HepG2 (cell line): ENCODE measurements around the gene CAB39. TPM values are rescaled to one million over a fixed set of nuclear protein-coding genes. Genes with fewer than 3 reads are reported as not detected.

ENCODE experiments used
- ATAC-seq: fragments of 200-7000 bp; cut with Tn5 transposase; 3 replicates; pipeline ENCODE4 v1.9.1; 2020; ENCODE audit warnings: mild to moderate bottlenecking, moderate library complexity
- BruUV-seq: library from RNA; stranded (reverse); fragments of 400-500 nt; replicated peaks from 2 replicates; lab custom pipeline; 2021; lab: Mats Ljungman, UMichigan
- CTCF ChIA-PET: fragments of 300-600 bp; formaldehyde crosslinking; extraction: SDS; loops from one replicate; lab custom pipeline; 2021; ENCODE audit warnings: low total read pairs, inconsistent platforms, low intra/inter-chr PET ratio; lab: Yijun Ruan, JAX
- POLR2A ChIA-PET: fragments of 350-600 bp; sonication (Branson Sonifier 250); formaldehyde crosslinking; loops from one replicate; lab custom pipeline; 2020; ENCODE audit warnings: antibody characterized with exemption, inconsistent platforms; lab: Yijun Ruan, JAX
- DNase-seq: peaks from one replicate; pipeline ENCODE4 v3.0.0-alpha.2; 2015; ENCODE audit warnings: low spot score
- FAIRE-seq: peaks from 3 replicates; lab custom pipeline; 2011; peaks lifted over from hg19 to GRCh38; lab: Jason Lieb, UNC
- H2AFZ ChIP-seq: one replicate; pipeline ENCODE4 v1.6.1; 2011; ENCODE audit warnings: low read length, inconsistent platforms
- H3K27ac ChIP-seq: fragments of 300-600 bp; 3 replicates; pipeline ENCODE4 v1.8.0; 2011; ENCODE audit warnings: mixed run types, mild to moderate bottlenecking, mixed read lengths, low read length, inconsistent platforms; ENCODE audit not compliant: insufficient read depth; ENCODE audit errors: extremely low read length
- H3K27me3 ChIP-seq, 2 experiments: fragments of 200-600 bp in 1 of 2; 2 replicates in 1 of 2; 3 replicates in 1 of 2; pipeline versions ENCODE4 v1.6.0 to v1.8.0; 2011; ENCODE audit warnings: low read length in 2 of 2, mild to moderate bottlenecking in 2 of 2, moderate library complexity in 2 of 2, inconsistent platforms in 1 of 2; ENCODE audit not compliant: insufficient read depth in 2 of 2, control insufficient read depth in 1 of 2
- H3K36me3 ChIP-seq, 2 experiments: fragments of 200-600 bp in 1 of 2; replicated peaks in 1 of 2; 2 replicates in 1 of 2; 3 replicates in 1 of 2; pipeline versions ENCODE4 v1.5.1 to v1.8.0; 2011; ENCODE audit warnings: low read length in 2 of 2, inconsistent platforms in 1 of 2; ENCODE audit not compliant: insufficient read depth in 2 of 2, control insufficient read depth in 1 of 2
- H3K4me1 ChIP-seq: 2 replicates; pipeline ENCODE4 v1.5.1; 2012; ENCODE audit warnings: low read length, inconsistent platforms; ENCODE audit not compliant: insufficient read depth
- H3K4me2 ChIP-seq: 2 replicates; pipeline ENCODE4 v1.6.0; 2011; ENCODE audit warnings: low read depth, low read length, inconsistent platforms
- H3K4me3 ChIP-seq, 3 experiments: fragments of 200-600 bp in 1 of 3; sonication (generic), shearing (Covaris generic) in 1 of 3; replicated peaks in 1 of 3; 2 replicates each; pipeline ENCODE4 v1.5.1; 2011 to 2016; ENCODE audit warnings: low read length in 3 of 3, inconsistent platforms in 2 of 3, low read depth in 2 of 3, mild to moderate bottlenecking in 2 of 3, control low read depth in 1 of 3, mixed read lengths in 1 of 3; ENCODE audit not compliant: insufficient read depth in 1 of 3
- H3K79me2 ChIP-seq: one replicate; pipeline ENCODE4 v1.6.1; 2011; ENCODE audit warnings: low read length, inconsistent platforms; ENCODE audit not compliant: insufficient read depth
- H3K9ac ChIP-seq: 2 replicates; pipeline ENCODE4 v1.6.0; 2011; ENCODE audit warnings: mild to moderate bottlenecking, low read depth, low read length, inconsistent platforms; ENCODE audit not compliant: insufficient read depth
- H3K9me3 ChIP-seq: 2 replicates; pipeline ENCODE4 v1.5.1; 2012; ENCODE audit warnings: mild to moderate bottlenecking, low read length
- H4K20me1 ChIP-seq: 2 replicates; pipeline ENCODE4 v1.6.0; 2011; ENCODE audit warnings: inconsistent platforms, mild to moderate bottlenecking, low read length, moderate library complexity; ENCODE audit not compliant: insufficient read depth
- CENPX ChIP-seq: sonication (generic); formaldehyde crosslinking; IDR thresholded peaks from 2 replicates; pipeline ENCODE4 v1.9.0; 2021; ENCODE audit warnings: mild to moderate bottlenecking, missing genetic modification reagents, moderate library complexity
- FOXO1 ChIP-seq: sonication (generic); formaldehyde crosslinking; IDR thresholded peaks from 2 replicates; pipeline ENCODE4 v1.4.0; 2020; ENCODE audit warnings: missing genetic modification reagents
- GATAD2A ChIP-seq: IDR thresholded peaks from 2 replicates; pipeline ENCODE4 v1.6.1; 2016
- RORA ChIP-seq: sonication (generic); formaldehyde crosslinking; IDR thresholded peaks from 2 replicates; pipeline ENCODE4 v1.5.0; 2020; ENCODE audit warnings: mild to moderate bottlenecking, missing genetic modification reagents, moderate library complexity
- SNAPC2 ChIP-seq: sonication (generic); formaldehyde crosslinking; IDR thresholded peaks from 2 replicates; pipeline ENCODE4 v1.8.1; 2022; ENCODE audit warnings: mild to moderate bottlenecking, missing genetic modification reagents
- SP2 ChIP-seq: sonication (generic); formaldehyde crosslinking; IDR thresholded peaks from 2 replicates; pipeline ENCODE4 v1.5.1; 2020; ENCODE audit warnings: mild to moderate bottlenecking, missing genetic modification reagents
- ZNF317 ChIP-seq: sonication (generic); formaldehyde crosslinking; IDR thresholded peaks from 2 replicates; pipeline ENCODE4 v1.5.0; 2020; ENCODE audit warnings: mild to moderate bottlenecking, missing genetic modification reagents
- ZNF441 ChIP-seq: sonication (generic); formaldehyde crosslinking; IDR thresholded peaks from 2 replicates; pipeline ENCODE4 v1.7.0; 2021; ENCODE audit warnings: missing genetic modification reagents, borderline replicate concordance
- WGBS: methylation state at CpG from one replicate; pipeline ENCODE4 v1.1.6; 2017; ENCODE audit warnings: low lambda C conversion rate; 5-methylcytosine and 5-hydroxymethylcytosine counted together
- in situ Hi-C: cut with HindIII; loops from 2 replicates; pipeline ENCODE4 v1.10.0; 2017; ENCODE audit warnings: low pct_unique_long_range_greater_than_20kb; ENCODE audit not compliant: extremely low pct_ligation_motif_present
- intact Hi-C: fragments of 100-400 bp; cut with micrococcal nuclease; formaldehyde crosslinking; loops from one replicate; pipeline ENCODE4 v1.10.0; 2022; ENCODE audit not compliant: unreplicated experiment
- polyA plus RNA-seq, 8 experiments: library from polyadenylated mRNA; depleted of rRNA in 3 of 8; stranded (reverse) in 7 of 8; unstranded in 1 of 8; fragments of >200 nt; fragmentation: Illumina TruSeq in 4 of 8; extraction: Trizol in 4 of 8; gene quantifications; 2 replicates each; pipeline versions ENCODE4 v1.2.1 to v1.2.3, GENCODE V29; 2011 to 2016; ENCODE audit warnings: low read depth in 4 of 8, missing spikeins in 1 of 8, mixed read lengths in 1 of 8; ENCODE audit not compliant: insufficient read depth in 1 of 8
- total RNA-seq, 5 experiments: library from RNA; depleted of rRNA; stranded (reverse); fragments of >200 nt; fragmentation: Illumina TruSeq; extraction: Trizol; gene quantifications; 2 replicates each; pipeline ENCODE4 v1.2.3, GENCODE V29; 2016; ENCODE audit warnings: low read depth in 1 of 5
- TF ChIP-seq, protein P1 (sequence below): sonication (generic); formaldehyde crosslinking; IDR thresholded peaks from 2 replicates; pipeline ENCODE4 v1.4.0; 2020; ENCODE audit warnings: missing genetic modification reagents
- TF ChIP-seq, protein P2 (sequence below): IDR thresholded peaks from 2 replicates; pipeline ENCODE4 v1.6.1; 2012; ENCODE audit warnings: inconsistent platforms

Gene CAB39
- total and polyA plus RNA-seq, 2 of the 13 experiments (the other 11 are each of a cell fraction or from before 2014, with no cell fraction given): 19.3 to 45.3 TPM

DNA sequence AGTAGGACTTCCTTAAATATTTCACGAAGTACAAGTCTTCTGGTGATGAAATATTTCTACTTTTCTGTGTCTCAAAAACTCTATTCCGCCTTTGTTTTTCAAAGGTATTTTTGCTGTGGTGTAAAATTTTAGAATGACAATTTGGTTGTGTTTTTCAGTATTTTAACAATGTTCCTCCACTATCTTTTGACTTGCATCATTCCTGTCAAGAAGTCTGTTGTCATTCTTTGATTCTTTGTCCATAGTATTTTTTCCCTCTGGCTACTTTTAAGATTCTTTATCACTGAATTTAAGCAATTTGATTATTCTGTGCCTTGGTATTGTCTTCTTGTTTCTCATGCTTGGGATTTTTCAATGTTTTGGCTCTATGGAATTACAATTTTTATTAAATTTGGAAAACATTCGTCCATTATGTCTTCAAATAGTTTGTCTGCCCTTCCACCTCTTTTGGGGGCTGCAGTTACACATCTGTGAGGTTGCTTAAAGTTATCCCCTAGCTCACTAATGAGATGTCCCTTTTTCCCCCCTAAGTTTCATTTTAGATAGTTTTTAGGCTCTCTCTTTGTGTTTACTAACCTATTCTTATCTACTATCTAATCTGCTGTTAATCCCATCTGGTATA, 76.0 kb downstream of the CAB39 start:
- WGBS: 96% methylated on average over 3 of the region's 3 CpGs
- H3K36me3 ChIP-seq: peaks cover 5 to 33% of the 10 kb centered on the region in 2 experiments; a peak in 3 of 5 replicates
- peaks cover 3% of the 10 kb centered on the region for H3K79me2 ChIP-seq
- in situ Hi-C loops: no loop called here
- no TSS peak for BruUV-seq
- POLR2A ChIA-PET: no interaction called here
- H3K4me1 ChIP-seq: peaks cover 6% of the 10 kb centered on the region
- H3K4me2 ChIP-seq: no peak overlapping the region
- no peak for DNase-seq
- H2AFZ ChIP-seq: no peak overlapping the region
- no peak overlapping the region for H3K4me3 ChIP-seq
- peak; percentile 100 for TF ChIP-seq ZNF317 (CRISPR knock-in tag)
- TF ChIP-seq SNAPC2 (CRISPR knock-in tag): no peak
- TF ChIP-seq, all 625 proteins: peak for 1
- no peaks in the 10 kb centered on the region for H3K27me3 ChIP-seq
- intact Hi-C loops: no loop called here
- no peak for FAIRE-seq
- H3K9me3 ChIP-seq: peaks cover 20% of the 10 kb centered on the region
- CTCF ChIA-PET: no interaction called here
- no peaks in the 10 kb centered on the region for H4K20me1 ChIP-seq
- H3K27ac ChIP-seq: no peak overlapping the region
- H3K9ac ChIP-seq: no peak overlapping the region
- ATAC-seq: no peak

DNA sequence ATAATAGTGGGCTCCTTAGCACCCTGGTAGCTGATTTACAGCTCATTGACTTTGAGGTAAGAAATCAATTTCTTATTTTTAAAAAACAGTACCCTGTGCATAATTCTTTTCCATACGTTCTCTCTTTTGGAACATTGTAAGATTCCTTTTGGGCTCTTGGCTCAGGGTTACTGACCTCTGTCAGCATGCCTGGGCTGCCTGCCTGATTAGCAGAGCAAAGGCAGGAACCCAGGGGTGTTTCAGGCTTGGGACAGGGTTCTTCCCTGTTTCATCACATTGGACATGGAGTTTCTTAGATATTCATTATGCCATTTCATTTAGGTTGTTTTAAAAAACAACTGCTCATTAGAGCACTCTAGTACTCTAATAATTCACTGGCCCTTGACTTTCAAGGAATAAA, 78.3 kb downstream of the CAB39 start:
- Histone ChIP-seq H3K79me2 (peaks cover 3% of the 10 kb centered on the region), H3K27ac (no peak overlapping the region), H3K36me3 (peaks cover 9 to 46% of the 10 kb centered on the region in 2 experiments; a peak in 4 of 5 replicates), H4K20me1 (no peaks in the 10 kb centered on the region), H3K4me2 (no peak overlapping the region), H3K27me3 (no peaks in the 10 kb centered on the region), H2AFZ (no peak overlapping the region), H3K4me1 (no peaks in the 10 kb centered on the region), H3K4me3 (no peak overlapping the region), H3K9ac (no peak overlapping the region), H3K9me3 (peaks cover 20% of the 10 kb centered on the region)
- CTCF ChIA-PET: no interaction called here
- FAIRE-seq (no peak), DNase-seq (no peak), ATAC-seq (no peak)
- WGBS: 97% methylated on average over 1 of the region's 1 CpG
- POLR2A ChIA-PET: no interaction called here
- TF ChIP-seq RORA (CRISPR knock-in tag) (no peak), GATAD2A (no peak), FOXO1 (no peak), ZNF441 (CRISPR knock-in tag) (no peak), SP2 (CRISPR knock-in tag) (no peak), CENPX (CRISPR knock-in tag) (no peak)
- TF ChIP-seq, protein P1, sequence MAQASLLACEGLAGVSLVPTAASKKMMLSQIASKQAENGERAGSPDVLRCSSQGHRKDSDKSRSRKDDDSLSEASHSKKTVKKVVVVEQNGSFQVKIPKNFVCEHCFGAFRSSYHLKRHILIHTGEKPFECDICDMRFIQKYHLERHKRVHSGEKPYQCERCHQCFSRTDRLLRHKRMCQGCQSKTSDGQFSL (CRISPR knock-in tag): no peak
- TF ChIP-seq, protein P2, sequence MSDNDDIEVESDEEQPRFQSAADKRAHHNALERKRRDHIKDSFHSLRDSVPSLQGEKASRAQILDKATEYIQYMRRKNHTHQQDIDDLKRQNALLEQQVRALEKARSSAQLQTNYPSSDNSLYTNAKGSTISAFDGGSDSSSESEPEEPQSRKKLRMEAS: no peak
- intact Hi-C loops: loop anchor here (10.0 kb wide), 1 partner anchor 156 kb away; no protein-coding TSS in a partner anchor
- in situ Hi-C loops: no loop called here
- no TSS peak for BruUV-seq
